ENCODE results near the gene MUSK.

- TF ChIP-seq, protein P1, sequence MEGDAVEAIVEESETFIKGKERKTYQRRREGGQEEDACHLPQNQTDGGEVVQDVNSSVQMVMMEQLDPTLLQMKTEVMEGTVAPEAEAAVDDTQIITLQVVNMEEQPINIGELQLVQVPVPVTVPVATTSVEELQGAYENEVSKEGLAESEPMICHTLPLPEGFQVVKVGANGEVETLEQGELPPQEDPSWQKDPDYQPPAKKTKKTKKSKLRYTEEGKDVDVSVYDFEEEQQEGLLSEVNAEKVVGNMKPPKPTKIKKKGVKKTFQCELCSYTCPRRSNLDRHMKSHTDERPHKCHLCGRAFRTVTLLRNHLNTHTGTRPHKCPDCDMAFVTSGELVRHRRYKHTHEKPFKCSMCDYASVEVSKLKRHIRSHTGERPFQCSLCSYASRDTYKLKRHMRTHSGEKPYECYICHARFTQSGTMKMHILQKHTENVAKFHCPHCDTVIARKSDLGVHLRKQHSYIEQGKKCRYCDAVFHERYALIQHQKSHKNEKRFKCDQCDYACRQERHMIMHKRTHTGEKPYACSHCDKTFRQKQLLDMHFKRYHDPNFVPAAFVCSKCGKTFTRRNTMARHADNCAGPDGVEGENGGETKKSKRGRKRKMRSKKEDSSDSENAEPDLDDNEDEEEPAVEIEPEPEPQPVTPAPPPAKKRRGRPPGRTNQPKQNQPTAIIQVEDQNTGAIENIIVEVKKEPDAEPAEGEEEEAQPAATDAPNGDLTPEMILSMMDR (IDR thresholded peaks at IDR 0.05), result no peak
- no peak for TF ChIP-seq POLR2AphosphoS5 (IDR thresholded peaks at IDR 0.05)
Measured at GRCh38 chr9:110837401-110838005, 168.9 kb downstream of the MUSK start.
